ENCODE results near the gene VMP1.

DNA sequence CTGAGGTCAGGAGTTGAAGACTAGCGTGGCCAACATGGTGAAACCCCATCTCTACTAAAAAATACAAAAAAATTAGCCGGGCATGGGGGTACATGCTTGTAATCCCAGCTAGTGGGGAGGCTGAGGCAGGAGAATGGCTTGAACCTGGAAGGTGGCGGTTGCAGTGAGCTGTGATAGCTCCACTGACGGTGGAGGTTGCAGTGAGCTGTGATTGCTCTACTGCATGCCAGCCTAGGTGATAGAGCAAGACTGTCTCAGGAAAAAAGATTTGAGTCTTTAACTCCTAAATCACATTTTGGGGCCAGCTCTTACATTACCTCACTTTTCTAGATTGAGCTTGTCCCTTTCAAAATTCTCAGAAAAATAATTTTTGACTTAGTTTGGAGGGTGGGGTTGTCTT is 15.2 kb downstream of the VMP1 start:
- TF ChIP-seq CTCF (conservative IDR thresholded peaks at IDR 0.05 in 1 of 2, IDR thresholded peaks at IDR 0.05 in 1 of 2; ENCODE audit: low read depth in 1 of 2, low read length in 2 of 2) (no peak), EZH2 (IDR thresholded peaks at IDR 0.05; ENCODE audit: low read length, missing control alignments) (no peak)
